Activated gamma-delta T cell (primary cell): ENCODE data around the gene FGF19.

Source experiments
- DNase-seq: peaks from one replicate; lab custom pipeline; 2025; lab: John Stamatoyannopoulos, UW

The FGF19 gene

GRCh38 chr11:69718147-69718546 lies 14.3 kb upstream of the FGF19 start:
- no peak for DNase-seq

GRCh38 chr11:69716891-69717747 lies 13.3 kb upstream of the FGF19 start:
- DNase-seq, result no peak

GRCh38 chr11:69716099-69716498 lies 12.3 kb upstream of the FGF19 start:
- no peak for DNase-seq

- DNase-seq, result no peak
Measured at GRCh38 chr11:69715446-69715845, 11.6 kb upstream of the FGF19 start.

- DNase-seq, result no peak
Measured at GRCh38 chr11:69711822-69712801, 8.3 kb upstream of the FGF19 start.

GRCh38 chr11:69708736-69709401 lies 5.0 kb upstream of the FGF19 start:
- DNase-seq, result no peak

GRCh38 chr11:69707176-69707575 lies 3.4 kb upstream of the FGF19 start:
- no peak for DNase-seq

- DNase-seq, result no peak
Measured at GRCh38 chr11:69705901-69706787, 2.3 kb upstream of the FGF19 start.

GRCh38 chr11:69705351-69705811 lies 1.6 kb upstream of the FGF19 start:
- no peak for DNase-seq

- no peak for DNase-seq
Measured at GRCh38 chr11:69704508-69705253, 859 bp upstream of the FGF19 start.

GRCh38 chr11:69703453-69703767 lies 412 bp downstream of the FGF19 start:
- DNase-seq, result no peak

GRCh38 chr11:69702769-69703452 lies 911 bp downstream of the FGF19 start:
- DNase-seq, result no peak

GRCh38 chr11:69702239-69702691 lies 1.6 kb downstream of the FGF19 start:
- no peak for DNase-seq

GRCh38 chr11:69700278-69701140 lies 3.3 kb downstream of the FGF19 start:
- no peak for DNase-seq

GRCh38 chr11:69699213-69699612 lies 4.6 kb downstream of the FGF19 start:
- DNase-seq, result no peak

GRCh38 chr11:69698362-69698761 lies 5.5 kb downstream of the FGF19 start:
- no peak for DNase-seq

- no peak for DNase-seq
Measured at GRCh38 chr11:69697861-69698260, 6.0 kb downstream of the FGF19 start.

- no peak for DNase-seq
Measured at GRCh38 chr11:69697469-69697843, 6.4 kb downstream of the FGF19 start.
